IPS-20b (cell line): ENCODE results near the gene LARGE1.

ENCODE experiments used
- H3K27ac ChIP-seq: one replicate; pipeline ENCODE4 v1.5.1; 2013; ENCODE audit warnings: low read length
- H3K27me3 ChIP-seq: 2 replicates; pipeline ENCODE4 v1.6.1; 2013; ENCODE audit warnings: mild to moderate bottlenecking, low read length, inconsistent platforms; ENCODE audit not compliant: insufficient read depth
- H3K36me3 ChIP-seq: 2 replicates; pipeline ENCODE4 v1.6.1; 2013; ENCODE audit warnings: low read depth, mild to moderate bottlenecking, inconsistent platforms, low read length, moderate library complexity; ENCODE audit not compliant: insufficient read depth
- H3K4me1 ChIP-seq: 2 replicates; pipeline ENCODE4 v1.6.1; 2013; ENCODE audit warnings: mild to moderate bottlenecking, control low read depth, inconsistent platforms, low read length, moderate library complexity; ENCODE audit not compliant: insufficient read depth
- H3K4me3 ChIP-seq: 2 replicates; pipeline ENCODE4 v1.5.1; 2013; ENCODE audit warnings: mild to moderate bottlenecking, low read length, inconsistent platforms
- H3K9ac ChIP-seq: 2 replicates; pipeline ENCODE4 v1.6.1; 2013; ENCODE audit warnings: low read depth, mild to moderate bottlenecking, inconsistent platforms, low read length, moderate library complexity
- H3K9me3 ChIP-seq: 2 replicates; pipeline ENCODE4 v1.6.1; 2013; ENCODE audit warnings: mild to moderate bottlenecking, low read depth, low read length, inconsistent platforms; ENCODE audit not compliant: insufficient read depth

Gene LARGE1

DNA sequence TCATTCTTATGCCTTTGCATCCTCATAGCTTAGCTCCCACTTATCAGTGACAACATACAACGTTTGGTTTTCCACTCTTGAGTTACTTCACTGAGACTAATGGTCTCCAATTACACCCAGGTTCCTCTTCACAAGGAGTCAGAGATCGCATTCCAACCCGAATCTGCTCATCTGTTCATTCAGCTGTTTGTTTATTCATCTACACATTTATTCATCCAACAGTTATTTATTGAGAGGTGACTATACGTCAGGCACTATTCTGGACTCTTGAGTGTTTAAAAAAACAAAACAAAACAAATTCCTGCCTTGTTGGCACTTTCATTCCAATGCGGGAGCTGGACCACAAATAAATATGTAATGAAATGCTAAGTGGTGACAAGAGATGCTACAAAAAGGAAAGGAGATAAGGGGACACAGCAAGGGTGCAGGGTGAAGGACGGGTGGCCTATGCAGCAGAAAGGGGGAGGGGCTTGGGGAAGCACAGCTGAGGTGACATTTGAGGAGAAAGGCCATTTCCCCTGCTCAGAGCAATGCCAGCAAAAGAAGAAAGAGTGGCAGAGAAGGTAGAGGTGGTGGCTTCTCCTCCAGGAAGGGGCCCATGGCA lies 468.3 kb downstream of the LARGE1 start:
- no peaks in the 10 kb centered on the region for H3K9me3 ChIP-seq
- H3K27ac ChIP-seq: no peak overlapping the region
- no peak overlapping the region for H3K9ac ChIP-seq
- H3K27me3 ChIP-seq: no peaks in the 10 kb centered on the region
- H3K4me1 ChIP-seq: peaks cover 3% of the 10 kb centered on the region; the same call in 1 of the 2 replicates
- no peaks in the 10 kb centered on the region for H3K36me3 ChIP-seq
- no peak overlapping the region for H3K4me3 ChIP-seq

GRCh38 chr22:33450756-33451155 lies 469.5 kb downstream of the LARGE1 start:
- H3K9me3 ChIP-seq: no peaks in the 10 kb centered on the region
- no peaks in the 10 kb centered on the region for H3K36me3 ChIP-seq
- H3K27ac ChIP-seq: no peak overlapping the region
- no peak overlapping the region for H3K9ac ChIP-seq
- H3K4me1 ChIP-seq: peaks cover 3% of the 10 kb centered on the region; the same call in 1 of the 2 replicates
- H3K4me3 ChIP-seq: no peak overlapping the region
- H3K27me3 ChIP-seq: no peaks in the 10 kb centered on the region

- no peak overlapping the region for H3K27ac ChIP-seq
- H3K4me3 ChIP-seq: no peak overlapping the region
- H3K27me3 ChIP-seq: no peaks in the 10 kb centered on the region
- H3K9me3 ChIP-seq: no peaks in the 10 kb centered on the region
- no peaks in the 10 kb centered on the region for H3K36me3 ChIP-seq
- peaks cover 3% of the 10 kb centered on the region; the same call in 1 of the 2 replicates for H3K4me1 ChIP-seq
- H3K9ac ChIP-seq: no peak overlapping the region
Measured at GRCh38 chr22:33447733-33448132, 472.5 kb downstream of the LARGE1 start.

GRCh38 chr22:33443683-33444082 lies 476.6 kb downstream of the LARGE1 start:
- no peaks in the 10 kb centered on the region for H3K9me3 ChIP-seq
- H3K4me1 ChIP-seq: no peaks in the 10 kb centered on the region
- H3K36me3 ChIP-seq: no peaks in the 10 kb centered on the region
- H3K27me3 ChIP-seq: no peaks in the 10 kb centered on the region
- H3K4me3 ChIP-seq: no peak overlapping the region
- no peak overlapping the region for H3K9ac ChIP-seq
- no peak overlapping the region for H3K27ac ChIP-seq

GRCh38 chr22:33440756-33441155 lies 479.5 kb downstream of the LARGE1 start:
- H3K36me3 ChIP-seq: no peaks in the 10 kb centered on the region
- H3K27ac ChIP-seq: no peak overlapping the region
- H3K9me3 ChIP-seq: no peaks in the 10 kb centered on the region
- H3K4me3 ChIP-seq: no peak overlapping the region
- no peak overlapping the region for H3K9ac ChIP-seq
- H3K27me3 ChIP-seq: no peaks in the 10 kb centered on the region
- peaks cover 3% of the 10 kb centered on the region; the same call in 1 of the 2 replicates for H3K4me1 ChIP-seq

GRCh38 chr22:33438273-33438672 lies 482.0 kb downstream of the LARGE1 start:
- Histone ChIP-seq H3K9ac (no peak overlapping the region), H3K4me1 (peaks cover 3% of the 10 kb centered on the region; the same call in 1 of the 2 replicates), H3K9me3 (no peaks in the 10 kb centered on the region), H3K27ac (no peak overlapping the region), H3K4me3 (no peak overlapping the region), H3K27me3 (no peaks in the 10 kb centered on the region), H3K36me3 (no peaks in the 10 kb centered on the region)

DNA sequence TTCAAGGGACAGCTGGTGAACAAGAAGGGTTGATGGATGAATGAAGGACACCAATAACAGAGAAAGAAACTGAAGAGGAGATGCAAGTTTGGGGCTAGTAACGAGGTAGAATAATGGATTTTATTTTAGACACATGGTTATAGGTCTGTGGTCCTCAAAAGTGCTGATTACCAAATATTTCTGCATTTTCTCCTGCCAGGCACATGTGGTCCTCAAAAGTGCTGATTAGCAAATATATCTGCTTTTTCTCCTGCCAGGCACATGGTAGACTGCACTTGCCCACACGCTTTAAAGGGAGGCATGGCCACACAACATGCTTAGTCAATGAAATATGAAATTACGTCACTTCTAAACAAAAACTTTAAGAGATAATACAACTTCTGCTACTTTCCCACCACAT lies 489.0 kb downstream of the LARGE1 start:
- Histone ChIP-seq H3K36me3 (peaks cover 18% of the 10 kb centered on the region; the same call in 1 of the 2 replicates), H3K27me3 (no peaks in the 10 kb centered on the region), H3K4me3 (no peak overlapping the region), H3K9me3 (no peaks in the 10 kb centered on the region), H3K27ac (no peak overlapping the region), H3K9ac (no peak overlapping the region), H3K4me1 (peaks cover 3% of the 10 kb centered on the region; the same call in 1 of the 2 replicates)

- Histone ChIP-seq H3K9ac (no peak overlapping the region), H3K27me3 (no peaks in the 10 kb centered on the region), H3K4me3 (no peak overlapping the region), H3K36me3 (peaks cover 18% of the 10 kb centered on the region; the same call in 1 of the 2 replicates), H3K9me3 (no peaks in the 10 kb centered on the region), H3K27ac (no peak overlapping the region), H3K4me1 (peaks cover 3% of the 10 kb centered on the region; the same call in 1 of the 2 replicates)
Measured at GRCh38 chr22:33429281-33429680, 491.0 kb downstream of the LARGE1 start.

GRCh38 chr22:33427461-33427860 lies 492.8 kb downstream of the LARGE1 start:
- Histone ChIP-seq H3K4me1 (peaks cover 3% of the 10 kb centered on the region; the same call in 1 of the 2 replicates), H3K4me3 (no peak overlapping the region), H3K9ac (no peak overlapping the region), H3K36me3 (peaks cover 18% of the 10 kb centered on the region; the same call in 1 of the 2 replicates), H3K27me3 (no peaks in the 10 kb centered on the region), H3K27ac (no peak overlapping the region), H3K9me3 (no peaks in the 10 kb centered on the region)

DNA sequence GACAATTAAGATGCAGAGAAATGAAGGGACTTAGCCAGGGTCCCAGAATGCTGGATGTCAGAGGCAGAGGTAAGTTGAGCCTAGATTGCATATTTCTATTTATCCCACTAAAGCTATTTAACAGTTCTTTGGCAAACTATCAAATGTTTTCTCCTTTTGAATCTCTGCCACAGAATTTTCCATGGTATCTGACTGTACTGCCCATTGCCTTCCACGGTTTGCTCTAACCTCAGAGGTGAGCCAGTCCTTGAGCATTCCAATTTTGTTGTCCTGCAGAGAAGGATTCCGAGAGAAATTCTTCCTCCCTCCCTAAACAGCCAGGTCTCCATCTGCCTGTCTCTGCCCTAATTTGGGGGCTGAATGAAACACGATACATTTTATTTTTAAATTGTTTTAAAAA lies 493.8 kb downstream of the LARGE1 start:
- no peak overlapping the region for H3K9ac ChIP-seq
- peaks cover 3% of the 10 kb centered on the region; the same call in 1 of the 2 replicates for H3K4me1 ChIP-seq
- H3K4me3 ChIP-seq: no peak overlapping the region
- no peaks in the 10 kb centered on the region for H3K9me3 ChIP-seq
- peaks cover 9% of the 10 kb centered on the region; the same call in 1 of the 2 replicates for H3K36me3 ChIP-seq
- no peaks in the 10 kb centered on the region for H3K27me3 ChIP-seq
- H3K27ac ChIP-seq: no peak overlapping the region

- Histone ChIP-seq H3K4me3 (no peak overlapping the region), H3K27me3 (no peaks in the 10 kb centered on the region), H3K36me3 (no peaks in the 10 kb centered on the region), H3K9ac (no peak overlapping the region), H3K4me1 (no peaks in the 10 kb centered on the region; the same call in 1 of the 2 replicates), H3K9me3 (no peaks in the 10 kb centered on the region), H3K27ac (no peak overlapping the region)
Measured at GRCh38 chr22:33421859-33422258, 498.4 kb downstream of the LARGE1 start.

GRCh38 chr22:33418484-33418883 lies 501.8 kb downstream of the LARGE1 start:
- Histone ChIP-seq H3K4me3 (no peak overlapping the region), H3K27me3 (no peaks in the 10 kb centered on the region), H3K27ac (no peak overlapping the region), H3K36me3 (no peaks in the 10 kb centered on the region), H3K4me1 (no peaks in the 10 kb centered on the region), H3K9me3 (no peaks in the 10 kb centered on the region), H3K9ac (no peak overlapping the region)
